ENCODE measurements around the gene URAD. TPM values are rescaled to one million over a fixed set of nuclear protein-coding genes. Genes with fewer than 3 reads are reported as not detected.

Gene URAD
- total and polyA plus RNA-seq, 5 donors = not detected

DNA sequence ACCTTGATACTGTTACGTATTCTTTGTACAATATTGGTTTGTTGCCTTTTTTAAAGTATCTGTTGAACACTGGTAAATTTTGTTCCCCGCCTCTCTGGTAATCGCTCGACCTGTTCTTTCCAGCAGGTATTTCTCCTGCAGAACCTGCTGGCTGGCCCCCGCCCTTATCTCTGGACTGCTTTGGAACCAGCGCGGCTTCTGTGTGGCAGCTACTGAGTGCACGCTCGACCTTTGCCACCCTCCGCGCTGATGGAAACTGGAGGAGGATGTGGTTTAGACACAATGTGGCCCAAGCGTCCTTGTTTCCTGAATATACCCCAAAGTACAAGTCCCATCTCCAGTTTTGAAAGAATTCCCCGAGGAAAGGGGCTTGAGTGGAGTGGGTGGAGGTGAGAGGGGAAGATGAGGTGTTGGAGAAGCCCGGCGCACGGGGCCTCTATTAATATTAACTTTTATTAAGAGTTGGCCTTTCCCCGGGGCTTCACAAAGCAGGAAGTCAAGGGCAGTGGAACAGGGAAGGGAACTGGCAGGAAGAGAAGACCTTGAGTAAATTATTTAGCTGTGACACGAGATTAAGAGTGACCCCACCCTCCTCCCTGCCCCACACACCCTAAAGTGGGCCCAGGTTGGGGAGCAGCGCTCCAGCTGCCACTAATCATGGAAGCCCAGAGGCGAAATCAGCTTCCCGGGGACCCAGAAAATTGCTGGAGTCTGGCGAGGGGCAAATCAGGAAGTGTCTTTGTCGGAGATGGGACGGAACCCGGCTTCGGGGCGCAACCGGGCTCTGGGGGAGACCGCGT, 35.4 kb downstream of the URAD start:
- DNase-seq = no peak
- 20% methylated on average over 30 of the region's 30 CpGs for WGBS
- Histone ChIP-seq H3K4me3 (ENCODE audit: low read length) (peak overlapping the region; percentile 24), H3K4me1 (ENCODE audit: control insufficient read depth, insufficient read depth, low read length) (no peaks in the 10 kb centered on the region), H3K9me3 (ENCODE audit: control insufficient read depth, low read length) (no peaks in the 10 kb centered on the region), H3K27ac (ENCODE audit: low read length) (no peak overlapping the region), H3K27me3 (ENCODE audit: control insufficient read depth, insufficient read depth) (no peaks in the 10 kb centered on the region)
- ATAC-seq = peak; percentile 44 to 50
- intact Hi-C loops (cut with DNase I) = no loop called here

DNA sequence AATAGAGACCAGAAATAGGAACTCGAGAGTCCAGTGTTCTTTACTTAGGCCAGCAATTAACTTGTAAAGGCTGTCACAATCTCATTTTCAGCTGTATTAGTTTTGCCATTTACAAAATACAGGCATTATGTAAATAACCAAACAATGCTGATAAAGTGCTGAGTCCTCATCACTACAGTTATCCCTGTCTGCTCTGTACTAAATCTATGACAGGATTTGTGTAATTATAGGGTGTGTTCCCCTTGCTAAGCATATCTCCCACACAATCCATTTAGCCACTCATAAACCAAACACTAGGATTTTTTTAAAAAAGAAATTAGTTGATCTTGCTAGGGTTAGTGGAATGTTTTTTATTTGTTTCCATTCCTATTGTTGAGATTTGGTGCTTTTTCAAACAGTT, 45.5 kb downstream of the URAD start:
- Histone ChIP-seq H3K4me3 (ENCODE audit: low read length) (no peak overlapping the region), H3K4me1 (ENCODE audit: control insufficient read depth, insufficient read depth, low read length) (no peaks in the 10 kb centered on the region), H3K27me3 (ENCODE audit: control insufficient read depth, insufficient read depth) (no peaks in the 10 kb centered on the region), H3K9me3 (ENCODE audit: control insufficient read depth, low read length) (peaks cover 1% of the 10 kb centered on the region), H3K27ac (ENCODE audit: low read length) (no peak overlapping the region)
- DNase-seq = no peak
- intact Hi-C loops (cut with DNase I) = no loop called here
- 81% methylated on average over 1 of the region's 1 CpG for WGBS
- no peak for ATAC-seq

DNA sequence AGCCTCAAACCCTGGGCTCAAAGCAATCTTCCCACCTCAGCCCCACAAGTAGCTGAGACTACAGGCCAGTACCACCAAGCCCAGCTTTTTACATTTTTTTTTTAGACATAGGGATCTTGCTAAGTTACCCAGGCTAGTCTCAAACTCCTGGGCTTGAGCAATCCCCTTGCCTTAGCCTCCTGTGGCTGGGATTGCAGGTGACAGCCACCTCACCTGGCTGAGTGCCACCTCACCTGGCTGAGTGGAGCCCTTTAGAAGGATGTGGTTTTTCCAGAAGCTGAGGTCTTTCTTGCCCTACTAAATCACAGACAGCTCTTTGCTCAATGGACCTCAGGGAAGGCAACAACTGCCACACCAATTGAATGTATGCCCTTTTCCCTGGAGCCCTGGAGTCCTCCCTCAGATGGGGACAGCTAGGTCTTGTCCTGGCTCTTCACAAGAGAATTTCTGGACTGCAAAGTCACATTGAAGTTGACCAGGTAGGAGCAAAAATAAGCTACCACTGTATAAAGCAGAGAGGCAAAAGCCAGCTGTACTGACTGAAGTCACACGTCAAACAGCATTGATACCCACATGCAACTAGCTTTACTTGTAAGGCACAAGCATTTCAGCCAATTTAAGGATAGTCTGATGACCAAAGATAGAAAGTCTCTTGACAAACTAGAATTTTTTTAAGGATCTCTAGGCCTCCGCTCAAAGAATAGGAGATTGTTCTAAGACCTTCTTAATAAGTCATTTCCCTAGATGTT, 54.7 kb downstream of the URAD start:
- Histone ChIP-seq H3K4me1 (ENCODE audit: control insufficient read depth, insufficient read depth, low read length) (no peaks in the 10 kb centered on the region), H3K27ac (ENCODE audit: low read length) (no peak overlapping the region), H3K27me3 (ENCODE audit: control insufficient read depth, insufficient read depth) (peaks cover 5% of the 10 kb centered on the region), H3K4me3 (ENCODE audit: low read length) (no peak overlapping the region), H3K9me3 (ENCODE audit: control insufficient read depth, low read length) (no peaks in the 10 kb centered on the region)
- no peak for DNase-seq
- ATAC-seq = no peak
- 72% methylated on average over 2 of the region's 2 CpGs for WGBS
- intact Hi-C loops (cut with DNase I) = loop anchor here in 1 of 4 donors (10.0 kb wide), 1 partner anchor 429 kb away; no protein-coding TSS in a partner anchor

DNA sequence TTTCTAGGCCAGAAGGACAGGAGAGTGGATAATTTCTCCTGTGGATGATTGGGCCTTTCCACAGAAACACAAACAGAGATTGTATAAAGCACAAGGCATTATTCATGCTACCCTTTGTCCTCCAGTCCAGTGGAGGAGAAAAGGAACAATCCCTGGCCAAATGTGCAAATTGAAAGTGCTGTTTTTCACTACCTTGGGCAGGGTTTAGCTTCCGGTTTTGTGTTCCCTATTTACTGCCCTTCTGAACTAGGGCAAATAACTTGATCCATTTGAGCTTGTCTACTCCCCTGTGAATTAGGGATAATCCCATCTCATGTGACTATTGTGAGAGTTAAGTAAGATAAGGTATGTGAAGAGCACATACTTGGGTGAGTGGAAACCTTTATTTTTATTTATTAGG, 55.4 kb downstream of the URAD start:
- no peak overlapping the region for H3K27ac ChIP-seq (ENCODE audit: low read length)
- no peaks in the 10 kb centered on the region for H3K4me1 ChIP-seq (ENCODE audit: control insufficient read depth, insufficient read depth, low read length)
- H3K27me3 ChIP-seq (ENCODE audit: control insufficient read depth, insufficient read depth) = peaks cover 10% of the 10 kb centered on the region
- H3K9me3 ChIP-seq (ENCODE audit: control insufficient read depth, low read length) = no peaks in the 10 kb centered on the region
- DNase-seq (no peak), ATAC-seq (no peak)
- 74% methylated on average over 1 of the region's 1 CpG for WGBS
- intact Hi-C loops (cut with DNase I) = loop anchor here in 1 of 4 donors (10.0 kb wide), 1 partner anchor 428 kb away; no protein-coding TSS in a partner anchor
- H3K4me3 ChIP-seq (ENCODE audit: low read length) = no peak overlapping the region

DNA sequence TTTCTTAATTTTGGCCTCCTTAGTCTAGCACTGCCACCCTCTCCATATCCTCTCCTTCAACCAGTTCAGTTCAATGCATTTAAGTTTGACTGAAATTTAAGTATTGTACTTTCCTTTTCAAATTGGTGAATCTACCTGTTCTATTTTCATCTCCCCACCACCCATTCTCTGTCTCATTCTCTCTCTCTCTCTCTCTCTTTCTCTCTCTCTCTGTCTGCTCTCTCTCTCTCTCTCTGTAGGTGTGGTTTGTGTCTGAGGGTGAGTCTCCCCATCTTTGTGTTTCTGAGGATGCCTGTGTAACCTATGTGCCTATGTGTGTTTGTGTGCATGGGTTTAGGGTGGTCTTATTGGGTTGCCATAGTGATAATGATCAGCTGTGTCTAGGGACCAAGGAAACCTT, 58.6 kb downstream of the URAD start:
- Histone ChIP-seq H3K4me3 (ENCODE audit: low read length) (no peak overlapping the region), H3K27me3 (ENCODE audit: control insufficient read depth, insufficient read depth) (peaks cover 10% of the 10 kb centered on the region), H3K4me1 (ENCODE audit: control insufficient read depth, insufficient read depth, low read length) (no peaks in the 10 kb centered on the region), H3K9me3 (ENCODE audit: control insufficient read depth, low read length) (no peaks in the 10 kb centered on the region), H3K27ac (ENCODE audit: low read length) (no peak overlapping the region)
- ATAC-seq (no peak), DNase-seq (no peak)
- intact Hi-C loops (cut with DNase I) = loop anchor here in 1 of 4 donors (10.0 kb wide), 1 partner anchor 425 kb away; no protein-coding TSS in a partner anchor

DNA sequence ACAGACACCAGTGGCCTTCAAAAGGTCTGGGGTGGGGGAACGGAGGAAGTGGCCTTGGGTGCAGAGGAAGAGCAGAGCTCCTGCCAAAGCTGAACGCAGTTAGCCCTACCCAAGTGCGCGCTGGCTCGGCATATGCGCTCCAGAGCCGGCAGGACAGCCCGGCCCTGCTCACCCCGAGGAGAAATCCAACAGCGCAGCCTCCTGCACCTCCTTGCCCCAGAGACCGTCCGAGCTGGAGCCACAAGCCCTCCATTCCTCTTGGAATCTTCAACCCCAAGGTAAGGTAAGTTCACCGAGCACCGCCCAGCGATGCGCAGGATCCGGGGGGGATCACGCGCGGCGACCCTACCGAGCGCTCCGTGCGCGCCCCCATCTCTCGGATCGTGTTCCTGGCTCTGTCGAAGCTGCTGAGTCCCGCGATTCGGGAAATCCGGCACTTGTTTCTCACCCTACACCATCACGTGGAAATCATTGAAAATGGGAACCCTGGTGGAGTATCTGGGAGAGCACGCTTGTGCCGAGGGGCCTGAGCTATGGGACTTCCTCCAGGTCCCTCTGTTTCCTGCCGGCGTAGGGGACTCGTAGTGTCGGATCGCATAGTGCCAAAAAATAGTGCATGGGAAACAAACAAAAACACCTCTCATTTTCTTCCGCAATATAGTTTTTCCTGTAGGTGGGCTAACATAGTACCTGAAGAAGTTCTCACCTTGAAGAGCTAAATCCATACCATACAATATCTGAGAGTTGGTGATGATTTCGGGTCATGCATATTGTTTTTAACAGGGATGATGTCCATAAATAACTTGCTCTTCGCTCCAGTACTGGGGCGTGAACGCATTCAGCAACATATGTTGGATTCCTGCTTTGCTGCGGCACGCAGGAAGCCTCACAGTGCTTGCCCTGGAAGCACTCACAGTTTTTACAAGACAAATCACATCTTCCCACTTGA, 59.4 kb downstream of the URAD start:
- 4% methylated on average over 48 of the region's 48 CpGs for WGBS
- peaks cover 10% of the 10 kb centered on the region for H3K27me3 ChIP-seq (ENCODE audit: control insufficient read depth, insufficient read depth)
- no peak overlapping the region for H3K27ac ChIP-seq (ENCODE audit: low read length)
- no peaks in the 10 kb centered on the region for H3K9me3 ChIP-seq (ENCODE audit: control insufficient read depth, low read length)
- H3K4me3 ChIP-seq (ENCODE audit: low read length) = no peak overlapping the region
- intact Hi-C loops (cut with DNase I) = no loop called here
- H3K4me1 ChIP-seq (ENCODE audit: control insufficient read depth, insufficient read depth, low read length) = no peaks in the 10 kb centered on the region
- no peak for ATAC-seq
- DNase-seq = no peak

DNA sequence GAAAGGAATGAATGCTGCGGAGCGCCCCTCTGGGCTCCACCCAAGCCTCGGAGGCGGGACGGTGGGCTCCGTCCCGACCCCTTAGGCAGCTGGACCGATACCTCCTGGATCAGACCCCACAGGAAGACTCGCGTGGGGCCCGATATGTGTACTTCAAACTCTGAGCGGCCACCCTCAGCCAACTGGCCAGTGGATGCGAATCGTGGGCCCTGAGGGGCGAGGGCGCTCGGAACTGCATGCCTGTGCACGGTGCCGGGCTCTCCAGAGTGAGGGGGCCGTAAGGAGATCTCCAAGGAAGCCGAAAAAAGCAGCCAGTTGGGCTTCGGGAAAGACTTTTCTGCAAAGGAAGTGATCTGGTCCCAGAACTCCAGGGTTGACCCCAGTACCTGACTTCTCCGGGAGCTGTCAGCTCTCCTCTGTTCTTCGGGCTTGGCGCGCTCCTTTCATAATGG, 60.1 kb downstream of the URAD start:
- ATAC-seq = no peak
- WGBS = 5% methylated on average over 26 of the region's 26 CpGs
- H3K9me3 ChIP-seq (ENCODE audit: control insufficient read depth, low read length) = no peaks in the 10 kb centered on the region
- intact Hi-C loops (cut with DNase I) = no loop called here
- H3K4me3 ChIP-seq (ENCODE audit: low read length) = no peak overlapping the region
- H3K4me1 ChIP-seq (ENCODE audit: control insufficient read depth, insufficient read depth, low read length) = no peaks in the 10 kb centered on the region
- no peak overlapping the region for H3K27ac ChIP-seq (ENCODE audit: low read length)
- DNase-seq = no peak
- peaks cover 10% of the 10 kb centered on the region for H3K27me3 ChIP-seq (ENCODE audit: control insufficient read depth, insufficient read depth)

Other genes with a start within 250 kb of the URAD start
- gene GSX1, start 196.2 kb downstream of the URAD start, total RNA-seq = not detected
- gene GSX1, start 196.2 kb downstream of the URAD start, polyA plus RNA-seq = not detected
- gene PDX1, start 68.7 kb downstream of the URAD start, total RNA-seq = not detected
- not detected for gene PDX1, start 68.7 kb downstream of the URAD start, polyA plus RNA-seq
- gene CDX2, start 19.4 kb downstream of the URAD start, total RNA-seq = not detected
- not detected for gene CDX2, start 19.4 kb downstream of the URAD start, polyA plus RNA-seq
- gene FLT3, start 111.9 kb upstream of the URAD start, total RNA-seq = under 1 TPM in 3 of 4 donors, not detected in 1; 0.11 to 0.37 (median 0.12) TPM
- gene FLT3, start 111.9 kb upstream of the URAD start, polyA plus RNA-seq = 0.09 TPM
- 10 to 100 TPM; 12.4 to 14.6 (median 12.9) TPM for gene PAN3, start 149.9 kb upstream of the URAD start, total RNA-seq
- gene PAN3, start 149.9 kb upstream of the URAD start, polyA plus RNA-seq = 4.9 TPM